ENCODE results near the gene HIVEP3.

The HIVEP3 gene

DNA sequence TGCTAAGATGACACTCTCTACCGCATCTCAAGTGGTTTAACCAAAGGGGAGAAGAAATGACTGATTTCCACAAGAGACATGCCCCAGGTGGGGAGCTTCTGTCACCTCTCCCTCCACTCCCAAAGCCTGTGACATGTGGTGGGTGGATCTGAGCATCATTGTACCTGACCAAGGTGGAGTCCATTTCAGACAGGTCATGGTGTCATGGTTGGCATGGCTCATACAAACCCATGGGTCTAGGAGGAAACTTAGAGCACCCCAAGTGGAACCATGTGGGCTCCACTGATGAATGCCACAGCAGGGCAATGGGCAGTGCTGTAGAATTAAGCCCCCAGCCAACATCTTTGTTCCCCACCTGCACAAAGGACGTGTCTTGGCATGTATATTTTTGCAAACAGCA lies 302.7 kb downstream of the HIVEP3 start:
- Histone ChIP-seq H3K4me1 (ENCODE audit: insufficient read depth, low read length) (peaks cover 7% of the 10 kb centered on the region), H3K9ac (ENCODE audit: low read depth, low read length) (no peak overlapping the region), H3K27ac (ENCODE audit: low read length) (no peak overlapping the region), H3K27me3 (ENCODE audit: insufficient read depth, low read length) (no peaks in the 10 kb centered on the region), H3K9me3 (ENCODE audit: insufficient read depth, low read depth, low read length) (no peaks in the 10 kb centered on the region), H3K4me3 (ENCODE audit: low read length) (no peak overlapping the region), H3K36me3 (ENCODE audit: insufficient read depth, low read depth, low read length) (no peaks in the 10 kb centered on the region)

DNA sequence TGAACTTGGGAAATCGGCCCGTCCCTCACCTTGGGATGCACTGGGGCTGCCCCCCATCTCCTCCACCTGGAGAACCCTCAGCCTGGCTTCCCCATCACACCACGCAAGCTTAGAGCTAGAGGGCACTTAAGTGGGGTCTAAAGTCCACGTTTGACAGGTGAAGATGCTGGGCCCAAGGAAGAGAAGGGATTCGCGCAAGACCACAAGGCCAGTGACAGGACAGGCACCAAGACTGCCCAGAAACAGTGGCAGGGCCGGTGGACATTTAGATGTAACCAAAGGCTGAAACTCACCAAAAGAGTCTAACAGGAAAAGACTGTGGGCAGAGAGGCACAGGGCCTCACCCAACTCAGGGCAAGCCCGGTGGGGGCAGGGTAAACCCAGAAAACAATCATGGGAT lies 303.4 kb downstream of the HIVEP3 start:
- H3K36me3 ChIP-seq (ENCODE audit: insufficient read depth, low read depth, low read length), result no peaks in the 10 kb centered on the region
- peaks cover 3% of the 10 kb centered on the region for H3K4me1 ChIP-seq (ENCODE audit: insufficient read depth, low read length)
- H3K9ac ChIP-seq (ENCODE audit: low read depth, low read length), result no peak overlapping the region
- H3K27ac ChIP-seq (ENCODE audit: low read length), result no peak overlapping the region
- no peaks in the 10 kb centered on the region for H3K9me3 ChIP-seq (ENCODE audit: insufficient read depth, low read depth, low read length)
- H3K27me3 ChIP-seq (ENCODE audit: insufficient read depth, low read length), result no peaks in the 10 kb centered on the region
- H3K4me3 ChIP-seq (ENCODE audit: low read length), result no peak overlapping the region

DNA sequence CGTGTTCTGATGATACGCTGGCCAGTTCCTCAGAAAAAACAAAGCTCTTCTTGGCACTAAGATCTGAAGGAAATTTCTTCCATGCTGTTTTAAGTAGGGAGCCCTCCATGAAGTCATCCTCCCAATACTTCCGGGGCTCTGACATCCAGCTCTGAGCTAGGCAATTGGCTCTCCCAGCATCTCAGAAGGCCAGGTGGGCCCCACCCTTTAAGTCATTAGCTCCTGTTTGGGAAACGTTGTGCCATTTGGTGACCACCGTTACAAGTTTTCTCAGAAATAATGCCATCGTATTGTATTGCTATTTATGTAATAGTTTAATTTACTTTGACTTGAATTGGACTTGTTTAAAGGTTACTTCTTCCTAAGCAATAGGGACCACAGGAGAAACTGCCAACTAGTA lies 303.9 kb downstream of the HIVEP3 start:
- Histone ChIP-seq H3K4me1 (ENCODE audit: insufficient read depth, low read length) (peaks cover 3% of the 10 kb centered on the region), H3K36me3 (ENCODE audit: insufficient read depth, low read depth, low read length) (no peaks in the 10 kb centered on the region), H3K9me3 (ENCODE audit: insufficient read depth, low read depth, low read length) (no peaks in the 10 kb centered on the region), H3K27ac (ENCODE audit: low read length) (no peak overlapping the region), H3K27me3 (ENCODE audit: insufficient read depth, low read length) (no peaks in the 10 kb centered on the region), H3K9ac (ENCODE audit: low read depth, low read length) (no peak overlapping the region), H3K4me3 (ENCODE audit: low read length) (no peak overlapping the region)

DNA sequence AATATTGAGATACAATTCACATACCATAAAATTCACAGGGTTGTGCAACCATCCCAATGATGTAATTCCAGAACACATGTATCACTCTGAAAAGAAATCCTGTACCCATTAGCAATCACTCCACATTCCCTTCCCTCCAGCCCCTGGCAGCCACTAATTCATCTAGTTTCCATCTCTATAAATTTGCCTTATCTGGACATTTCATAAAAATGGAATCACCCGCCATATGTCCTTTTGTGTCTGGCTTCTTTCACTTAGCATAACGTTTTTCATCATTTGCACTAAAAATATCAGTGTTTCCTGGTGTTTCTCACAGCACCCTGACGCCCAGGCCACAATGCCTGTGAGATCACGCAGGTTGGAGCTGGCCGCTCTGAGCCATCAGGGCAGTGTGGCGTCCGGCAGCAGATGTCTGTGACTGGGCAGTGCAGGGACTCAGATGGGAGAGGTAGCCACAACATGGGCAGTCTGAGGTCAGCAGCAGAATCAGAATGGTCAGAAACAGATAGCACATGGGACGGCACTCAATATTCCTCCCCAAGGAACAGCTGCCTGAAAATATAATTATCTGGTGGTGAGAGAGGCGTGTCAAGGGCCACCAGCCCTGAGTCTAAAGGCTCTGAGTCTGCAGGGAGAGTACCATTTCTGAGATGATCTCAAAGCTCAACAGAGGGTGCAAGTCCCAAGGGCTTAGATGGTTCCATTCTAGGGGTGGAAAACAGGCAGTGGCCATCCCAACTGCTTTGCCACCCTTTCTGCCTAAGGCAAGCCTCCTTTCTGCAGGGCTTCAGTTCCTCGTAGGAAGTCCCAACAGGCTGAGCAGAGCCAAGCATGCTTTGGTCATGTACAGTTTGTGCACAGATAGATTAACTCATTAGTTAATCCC lies 304.8 kb downstream of the HIVEP3 start:
- Histone ChIP-seq H3K9me3 (ENCODE audit: insufficient read depth, low read depth, low read length) (no peaks in the 10 kb centered on the region), H3K27me3 (ENCODE audit: insufficient read depth, low read length) (no peaks in the 10 kb centered on the region), H3K9ac (ENCODE audit: low read depth, low read length) (no peak overlapping the region), H3K36me3 (ENCODE audit: insufficient read depth, low read depth, low read length) (no peaks in the 10 kb centered on the region), H3K4me3 (ENCODE audit: low read length) (no peak overlapping the region), H3K27ac (ENCODE audit: low read length) (no peak overlapping the region), H3K4me1 (ENCODE audit: insufficient read depth, low read length) (no peaks in the 10 kb centered on the region)

GRCh38 chr1:41612953-41613352 lies 305.8 kb downstream of the HIVEP3 start:
- Histone ChIP-seq H3K9me3 (ENCODE audit: insufficient read depth, low read depth, low read length) (no peaks in the 10 kb centered on the region), H3K27me3 (ENCODE audit: insufficient read depth, low read length) (no peaks in the 10 kb centered on the region), H3K9ac (ENCODE audit: low read depth, low read length) (no peak overlapping the region), H3K36me3 (ENCODE audit: insufficient read depth, low read depth, low read length) (no peaks in the 10 kb centered on the region), H3K27ac (ENCODE audit: low read length) (no peak overlapping the region), H3K4me1 (ENCODE audit: insufficient read depth, low read length) (no peaks in the 10 kb centered on the region), H3K4me3 (ENCODE audit: low read length) (no peak overlapping the region)

DNA sequence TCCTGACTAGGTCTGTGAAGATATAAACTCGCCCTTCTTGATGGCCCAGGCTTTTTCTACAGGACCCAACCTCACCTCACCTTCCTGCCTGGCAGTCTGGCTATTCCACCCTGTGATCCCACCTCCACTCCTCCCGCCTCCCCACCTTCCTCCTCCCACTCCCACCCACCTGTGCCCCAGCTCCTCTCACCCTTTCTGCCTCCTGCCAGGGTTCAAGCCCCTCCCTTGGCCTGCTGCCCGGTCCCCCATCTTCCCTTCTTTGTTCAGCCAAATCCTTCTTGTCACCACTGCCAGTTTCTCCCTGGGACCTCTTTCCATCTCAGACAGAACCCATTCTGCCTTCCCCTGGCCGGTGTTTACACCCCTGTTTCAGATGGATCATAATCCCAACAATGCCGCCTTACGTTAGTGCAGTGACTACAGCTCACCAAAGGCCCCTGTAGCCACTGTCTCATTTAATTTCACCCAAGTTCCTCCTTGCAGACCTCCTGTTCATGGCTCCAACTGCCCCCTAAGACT lies 306.7 kb downstream of the HIVEP3 start:
- no peaks in the 10 kb centered on the region for H3K36me3 ChIP-seq (ENCODE audit: insufficient read depth, low read depth, low read length)
- no peak overlapping the region for H3K27ac ChIP-seq (ENCODE audit: low read length)
- no peak overlapping the region for H3K9ac ChIP-seq (ENCODE audit: low read depth, low read length)
- H3K4me3 ChIP-seq (ENCODE audit: low read length), result no peak overlapping the region
- no peaks in the 10 kb centered on the region for H3K27me3 ChIP-seq (ENCODE audit: insufficient read depth, low read length)
- H3K9me3 ChIP-seq (ENCODE audit: insufficient read depth, low read depth, low read length), result no peaks in the 10 kb centered on the region
- no peaks in the 10 kb centered on the region for H3K4me1 ChIP-seq (ENCODE audit: insufficient read depth, low read length)

- H3K27me3 ChIP-seq (ENCODE audit: insufficient read depth, low read length), result no peaks in the 10 kb centered on the region
- H3K4me1 ChIP-seq (ENCODE audit: insufficient read depth, low read length), result no peaks in the 10 kb centered on the region
- no peaks in the 10 kb centered on the region for H3K36me3 ChIP-seq (ENCODE audit: insufficient read depth, low read depth, low read length)
- H3K9ac ChIP-seq (ENCODE audit: low read depth, low read length), result no peak overlapping the region
- H3K4me3 ChIP-seq (ENCODE audit: low read length), result no peak overlapping the region
- H3K9me3 ChIP-seq (ENCODE audit: insufficient read depth, low read depth, low read length), result no peaks in the 10 kb centered on the region
- H3K27ac ChIP-seq (ENCODE audit: low read length), result no peak overlapping the region
Observed at GRCh38 chr1:41611068-41611931, 307.4 kb downstream of the HIVEP3 start.

DNA sequence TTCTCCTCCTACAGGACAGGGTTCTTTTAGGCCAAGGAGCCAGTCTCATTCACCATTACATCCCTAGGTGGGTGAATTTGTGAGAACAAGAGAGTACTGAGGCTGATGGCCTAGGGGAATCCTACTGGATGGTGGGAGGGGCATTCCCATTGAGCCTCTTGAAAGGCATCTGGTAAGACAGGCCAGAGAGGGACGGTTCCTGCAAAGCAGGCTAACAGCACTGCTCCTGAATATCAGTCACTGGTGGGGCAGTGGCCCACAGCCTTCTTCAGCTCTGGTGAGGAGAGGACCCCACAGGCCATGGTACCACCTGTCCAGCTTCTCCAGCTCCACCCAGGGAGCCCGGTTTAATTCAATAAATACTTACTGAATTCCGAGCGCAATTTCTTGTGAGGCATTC lies 308.4 kb downstream of the HIVEP3 start:
- Histone ChIP-seq H3K9ac (ENCODE audit: low read depth, low read length) (no peak overlapping the region), H3K27me3 (ENCODE audit: insufficient read depth, low read length) (no peaks in the 10 kb centered on the region), H3K27ac (ENCODE audit: low read length) (no peak overlapping the region), H3K4me1 (ENCODE audit: insufficient read depth, low read length) (no peaks in the 10 kb centered on the region), H3K4me3 (ENCODE audit: low read length) (no peak overlapping the region), H3K9me3 (ENCODE audit: insufficient read depth, low read depth, low read length) (no peaks in the 10 kb centered on the region), H3K36me3 (ENCODE audit: insufficient read depth, low read depth, low read length) (no peaks in the 10 kb centered on the region)

DNA sequence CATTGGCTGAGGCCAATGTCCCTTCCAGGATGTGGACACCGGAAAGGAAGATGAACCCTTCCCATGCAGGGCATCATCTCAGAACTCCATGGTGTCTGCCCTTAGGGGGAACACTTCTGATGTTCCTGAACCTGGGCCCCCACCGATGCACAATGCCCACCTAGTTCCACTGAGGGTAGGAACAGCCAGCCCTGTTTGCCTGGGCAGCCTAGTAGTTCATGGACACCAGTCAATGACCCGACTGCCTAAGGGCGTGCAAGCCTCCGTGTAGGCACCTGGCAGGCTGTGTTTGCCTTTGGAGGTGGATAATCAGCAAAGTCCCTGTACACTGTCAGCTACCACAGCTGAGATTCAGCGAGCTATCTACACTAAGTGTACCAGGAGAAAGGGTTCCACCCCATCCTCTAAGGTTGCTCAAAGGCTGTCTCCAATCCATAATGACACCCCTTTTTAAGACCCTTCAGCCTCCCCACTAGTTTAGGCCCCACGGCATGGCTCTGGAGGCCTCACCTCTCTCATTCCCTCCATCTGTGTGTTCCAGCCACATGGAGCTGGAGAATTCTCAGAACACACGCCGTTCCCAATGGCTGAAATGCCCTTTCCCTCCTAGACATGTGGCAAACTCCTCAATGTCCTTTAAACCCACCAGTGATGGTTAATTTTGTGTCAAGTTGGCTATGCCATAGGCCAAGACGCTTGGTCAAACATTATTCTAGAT lies 309.4 kb downstream of the HIVEP3 start:
- H3K4me1 ChIP-seq (ENCODE audit: insufficient read depth, low read length), result no peaks in the 10 kb centered on the region
- no peaks in the 10 kb centered on the region for H3K27me3 ChIP-seq (ENCODE audit: insufficient read depth, low read length)
- no peak overlapping the region for H3K27ac ChIP-seq (ENCODE audit: low read length)
- H3K9me3 ChIP-seq (ENCODE audit: insufficient read depth, low read depth, low read length), result no peaks in the 10 kb centered on the region
- no peaks in the 10 kb centered on the region for H3K36me3 ChIP-seq (ENCODE audit: insufficient read depth, low read depth, low read length)
- H3K9ac ChIP-seq (ENCODE audit: low read depth, low read length), result no peak overlapping the region
- no peak overlapping the region for H3K4me3 ChIP-seq (ENCODE audit: low read length)

- no peaks in the 10 kb centered on the region for H3K4me1 ChIP-seq (ENCODE audit: insufficient read depth, low read length)
- no peak overlapping the region for H3K9ac ChIP-seq (ENCODE audit: low read depth, low read length)
- H3K4me3 ChIP-seq (ENCODE audit: low read length), result no peak overlapping the region
- no peaks in the 10 kb centered on the region for H3K27me3 ChIP-seq (ENCODE audit: insufficient read depth, low read length)
- no peaks in the 10 kb centered on the region for H3K36me3 ChIP-seq (ENCODE audit: insufficient read depth, low read depth, low read length)
- no peaks in the 10 kb centered on the region for H3K9me3 ChIP-seq (ENCODE audit: insufficient read depth, low read depth, low read length)
- H3K27ac ChIP-seq (ENCODE audit: low read length), result no peak overlapping the region
Observed at GRCh38 chr1:41608211-41608610, 310.5 kb downstream of the HIVEP3 start.

DNA sequence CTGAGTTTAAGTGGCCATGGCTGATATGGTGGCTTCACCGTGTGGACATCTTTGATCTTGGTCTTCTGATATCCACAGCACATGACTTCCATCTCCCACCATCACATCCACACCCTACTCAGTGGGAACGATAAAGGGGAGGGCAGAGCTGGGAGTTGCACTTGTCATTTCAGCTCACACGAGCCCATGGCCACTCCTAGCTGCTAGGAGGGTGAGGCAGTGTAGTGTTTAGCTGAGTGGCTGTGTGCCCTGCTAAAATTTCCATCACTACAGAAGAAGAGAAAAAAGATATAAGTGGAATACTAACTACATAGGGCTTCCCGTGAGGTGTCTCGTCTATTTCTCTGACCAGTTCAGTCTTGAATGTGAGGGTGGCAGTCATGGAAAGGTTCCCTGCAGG lies 310.9 kb downstream of the HIVEP3 start:
- H3K4me1 ChIP-seq (ENCODE audit: insufficient read depth, low read length), result no peaks in the 10 kb centered on the region
- H3K4me3 ChIP-seq (ENCODE audit: low read length), result no peak overlapping the region
- no peaks in the 10 kb centered on the region for H3K27me3 ChIP-seq (ENCODE audit: insufficient read depth, low read length)
- H3K9ac ChIP-seq (ENCODE audit: low read depth, low read length), result no peak overlapping the region
- no peaks in the 10 kb centered on the region for H3K36me3 ChIP-seq (ENCODE audit: insufficient read depth, low read depth, low read length)
- H3K27ac ChIP-seq (ENCODE audit: low read length), result no peak overlapping the region
- no peaks in the 10 kb centered on the region for H3K9me3 ChIP-seq (ENCODE audit: insufficient read depth, low read depth, low read length)

Data from iPS-20b (cell line).